ENCODE measurements around the gene AGAP1. TPM values are rescaled to one million over a fixed set of nuclear protein-coding genes. Genes with fewer than 3 reads are reported as not detected.

AGAP1 gene
- total and polyA plus RNA-seq, 10 donors = 1.1 to 26.6 (median 11.3) TPM

- H3K27ac ChIP-seq = no peak overlapping the region
- intact Hi-C loops (cut with DNase I; ENCODE audit: low total_unique reads) = no loop called here
- no peaks in the 10 kb centered on the region for H3K9me3 ChIP-seq
- peak; percentile 67 for DNase-seq
- H3K4me1 ChIP-seq = peaks cover 0 to 23% (median 15%) of the 10 kb centered on the region in 6 donors
- no peak overlapping the region for H3K4me3 ChIP-seq
- WGBS, 5 donors = 80 to 96% (median 87%) methylated on average over 9 to 10 of the region's 10 CpGs
- H3K27me3 ChIP-seq (replicated peaks in 1 of 7) = no peaks in the 10 kb centered on the region
- no peaks in the 10 kb centered on the region for H3K36me3 ChIP-seq
- TF ChIP-seq POLR2A (IDR thresholded peaks at IDR 0.05) (no peak), CTCF (IDR thresholded peaks at IDR 0.05 in 8 of 11, conservative IDR thresholded peaks at IDR 0.05 in 3 of 11) (no peak), POLR2AphosphoS5 (IDR thresholded peaks at IDR 0.05) (no peak)
Observed at GRCh38 chr2:236102971-236103370, 609.1 kb downstream of the AGAP1 start.

GRCh38 chr2:236103981-236104380 lies 610.1 kb downstream of the AGAP1 start:
- TF ChIP-seq POLR2A (IDR thresholded peaks at IDR 0.05) (no peak), POLR2AphosphoS5 (IDR thresholded peaks at IDR 0.05) (no peak), CTCF (IDR thresholded peaks at IDR 0.05 in 8 of 11, conservative IDR thresholded peaks at IDR 0.05 in 3 of 11) (no peak)
- intact Hi-C loops (cut with DNase I; ENCODE audit: low total_unique reads) = no loop called here
- H3K4me1 ChIP-seq = peaks cover 0 to 33% (median 21%) of the 10 kb centered on the region in 6 donors
- no peaks in the 10 kb centered on the region for H3K36me3 ChIP-seq
- 90 to 96% (median 91%) methylated on average over 7 to 9 of the region's 9 CpGs for WGBS, 5 donors
- DNase-seq = no peak
- H3K27me3 ChIP-seq (replicated peaks in 1 of 7) = no peaks in the 10 kb centered on the region
- no peaks in the 10 kb centered on the region for H3K9me3 ChIP-seq
- H3K4me3 ChIP-seq = no peak overlapping the region
- no peak overlapping the region for H3K27ac ChIP-seq

- TF ChIP-seq POLR2A (IDR thresholded peaks at IDR 0.05) = no peak
- no peak for TF ChIP-seq POLR2AphosphoS5 (IDR thresholded peaks at IDR 0.05)
- no peak for TF ChIP-seq CTCF (IDR thresholded peaks at IDR 0.05 in 8 of 11, conservative IDR thresholded peaks at IDR 0.05 in 3 of 11)
- H3K36me3 ChIP-seq = no peaks in the 10 kb centered on the region
- WGBS, 5 donors = 81 to 91% (median 86%) methylated on average over 14 to 16 of the region's 16 CpGs
- intact Hi-C loops (cut with DNase I; ENCODE audit: low total_unique reads) = no loop called here
- H3K4me1 ChIP-seq = peaks cover 0 to 34% (median 21%) of the 10 kb centered on the region in 6 donors
- no peak overlapping the region for H3K4me3 ChIP-seq
- no peaks in the 10 kb centered on the region for H3K9me3 ChIP-seq
- DNase-seq = peak; percentile 64
- no peaks in the 10 kb centered on the region for H3K27me3 ChIP-seq (replicated peaks in 1 of 7)
- H3K27ac ChIP-seq = no peak overlapping the region
Observed at GRCh38 chr2:236105955-236106607, 612.2 kb downstream of the AGAP1 start.

GRCh38 chr2:236106761-236107160 lies 612.9 kb downstream of the AGAP1 start:
- Histone ChIP-seq H3K27ac (no peak overlapping the region), H3K9me3 (no peaks in the 10 kb centered on the region), H3K27me3 (replicated peaks in 1 of 7) (no peaks in the 10 kb centered on the region), H3K4me3 (no peak overlapping the region), H3K36me3 (no peaks in the 10 kb centered on the region), H3K4me1 (peaks cover 0 to 34% (median 21%) of the 10 kb centered on the region in 6 donors)
- 65 to 80% (median 72%) methylated on average over 1 to 10 of the region's 10 CpGs for WGBS, 5 donors
- intact Hi-C loops (cut with DNase I; ENCODE audit: low total_unique reads) = no loop called here
- DNase-seq = peak; percentile 49
- TF ChIP-seq CTCF (IDR thresholded peaks at IDR 0.05 in 8 of 11, conservative IDR thresholded peaks at IDR 0.05 in 3 of 11) (no peak), POLR2A (IDR thresholded peaks at IDR 0.05) (no peak), POLR2AphosphoS5 (IDR thresholded peaks at IDR 0.05) (no peak)

Measured in spleen (tissue), 11 donors.